Activated naive CD4-positive, alpha-beta T cell treated with Interleukin-2 at 50 U/mL for 16 hours (primary cell): ENCODE measurements around the gene FRMPD4.

Source experiments
- DNase-seq: peaks from one replicate; pipeline ENCODE4 v3.0.0-alpha.2; 2020

Gene FRMPD4

DNA sequence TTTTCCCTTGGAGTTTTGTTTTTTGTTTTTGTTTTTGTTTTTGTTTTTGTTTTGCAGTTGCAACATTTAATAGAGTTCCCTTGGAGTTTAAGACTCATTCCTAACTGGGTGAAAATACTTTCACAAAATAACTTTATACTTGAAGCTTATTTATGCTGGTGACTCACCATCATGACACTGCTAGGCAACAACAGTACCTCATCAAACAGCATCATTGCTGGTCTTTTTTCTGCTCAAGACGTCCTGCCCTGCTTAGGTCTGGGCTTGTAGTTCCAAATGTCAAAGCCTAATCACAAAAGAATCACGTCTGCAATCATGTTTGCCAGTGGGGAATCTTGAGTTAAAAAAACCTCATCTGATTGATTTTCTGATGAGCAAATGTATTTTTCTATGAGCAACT is 547.3 kb downstream of the FRMPD4 start:
- no peak for DNase-seq

DNA sequence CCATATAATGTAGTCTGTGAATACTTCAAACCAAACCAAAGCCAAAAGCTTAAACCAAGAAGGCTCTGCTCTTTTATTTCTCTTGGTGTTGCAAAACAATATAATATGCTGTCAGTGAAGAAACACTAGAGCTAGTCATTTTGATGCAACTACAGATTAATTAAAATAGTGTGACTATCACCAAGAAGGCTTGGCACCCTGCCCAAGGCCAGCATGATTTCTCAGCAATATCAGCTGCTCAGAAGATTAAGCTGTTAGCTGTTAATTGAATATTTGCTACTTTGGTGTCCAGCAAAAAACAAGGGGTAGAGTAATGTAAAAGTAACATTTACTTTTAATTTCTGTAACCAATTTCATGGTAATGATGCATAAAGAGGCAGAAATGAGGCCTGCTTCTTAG is 548.1 kb downstream of the FRMPD4 start:
- DNase-seq = no peak

- DNase-seq = no peak
Measured at GRCh38 chrX:12690646-12691045, 552.4 kb downstream of the FRMPD4 start.

DNA sequence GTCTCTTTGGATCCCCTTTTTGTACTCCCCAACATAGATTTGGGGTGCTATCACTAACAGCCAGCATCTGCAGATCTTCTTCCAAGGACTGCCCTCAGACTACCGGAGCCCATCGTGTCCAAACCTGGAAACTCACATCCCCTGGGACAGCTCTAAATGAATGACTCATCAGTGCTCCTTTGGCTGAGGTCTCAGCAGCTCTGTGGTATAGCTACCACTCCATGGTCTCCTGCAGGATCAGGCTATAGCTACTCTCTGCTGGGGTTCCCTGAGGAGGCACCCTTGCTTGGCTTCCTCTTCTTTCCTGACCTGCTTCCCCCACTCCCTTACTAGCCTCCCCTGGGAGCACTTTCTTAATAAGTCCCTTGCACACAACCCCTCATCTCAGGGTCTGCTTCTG is 555.5 kb downstream of the FRMPD4 start:
- DNase-seq = no peak

DNA sequence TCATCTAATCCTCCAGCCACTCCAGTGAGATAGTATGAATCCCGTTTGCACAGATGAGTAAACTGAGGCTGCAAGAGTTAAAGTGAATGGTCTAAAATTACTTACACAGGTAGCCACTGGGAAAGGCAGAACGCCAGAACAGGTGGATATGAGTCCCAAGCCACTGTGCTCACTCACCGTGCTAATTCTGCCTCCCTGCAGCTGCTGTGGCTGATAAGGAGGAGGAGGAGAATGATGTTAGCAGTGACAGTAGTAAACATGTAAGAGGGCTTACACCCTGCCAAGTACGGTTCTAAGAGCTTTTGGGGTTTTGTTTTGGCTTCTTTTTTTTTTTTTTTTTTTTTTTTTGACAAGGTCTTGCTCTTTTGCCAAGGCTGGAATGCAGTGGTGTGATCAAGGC is 562.5 kb downstream of the FRMPD4 start:
- DNase-seq = no peak

- DNase-seq = no peak
Measured at GRCh38 chrX:12701628-12702027, 563.4 kb downstream of the FRMPD4 start.

GRCh38 chrX:12702509-12703091 is 564.3 kb downstream of the FRMPD4 start:
- DNase-seq = no peak

- DNase-seq = no peak
Measured at GRCh38 chrX:12704706-12705105, 566.4 kb downstream of the FRMPD4 start.

GRCh38 chrX:12709047-12709446 is 570.8 kb downstream of the FRMPD4 start:
- no peak for DNase-seq

DNA sequence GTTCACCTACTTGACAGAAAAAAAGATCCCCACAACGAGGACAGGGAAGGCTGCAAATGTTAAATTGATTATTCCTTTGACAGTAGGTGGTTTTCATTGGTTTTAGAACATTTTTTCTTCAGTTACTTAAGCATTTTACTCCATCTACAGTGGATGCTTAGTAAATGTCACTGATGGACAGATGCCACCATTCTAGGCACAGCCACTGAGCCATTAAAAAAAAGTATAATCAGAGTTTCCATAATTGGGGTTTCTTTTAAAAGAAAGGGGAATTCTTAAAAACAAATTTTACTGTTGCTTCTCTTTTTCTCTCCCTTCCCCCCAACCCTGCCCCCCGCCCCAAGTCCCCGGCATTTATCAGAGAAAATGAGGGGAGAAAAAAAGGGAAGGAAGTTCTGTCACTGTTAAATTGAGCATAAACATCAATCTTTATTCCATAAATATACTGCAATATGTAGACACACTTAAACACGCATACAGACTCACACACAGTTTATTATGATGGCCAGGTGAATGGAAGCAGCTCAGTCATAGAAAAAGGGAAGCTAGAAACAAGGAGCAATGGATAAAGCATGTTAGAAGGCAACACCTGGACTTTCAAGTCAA is 573.3 kb downstream of the FRMPD4 start:
- no peak for DNase-seq

- DNase-seq = no peak
Measured at GRCh38 chrX:12716574-12716973, 578.3 kb downstream of the FRMPD4 start.

GRCh38 chrX:12719837-12720236 is 581.6 kb downstream of the FRMPD4 start:
- no peak for DNase-seq

DNA sequence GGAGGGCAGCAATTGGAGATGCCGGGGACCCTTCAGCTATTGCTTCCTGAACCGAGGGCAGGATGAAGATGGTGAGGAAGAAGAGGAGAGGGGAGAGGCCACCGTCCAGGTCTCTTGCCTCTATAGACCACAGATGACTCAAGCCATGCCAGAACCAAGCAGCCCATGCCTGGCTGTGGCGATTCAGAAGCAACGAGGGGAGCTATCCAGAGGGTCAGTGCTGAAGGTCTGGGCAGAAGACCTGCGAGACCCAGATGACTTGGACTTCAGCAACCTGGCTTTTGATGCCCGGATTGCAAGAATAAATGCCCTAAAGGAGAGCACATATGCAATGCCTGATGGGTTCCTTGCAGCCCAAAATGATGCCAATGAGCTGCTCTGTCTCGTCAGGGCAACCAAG is 582.8 kb downstream of the FRMPD4 start:
- DNase-seq = no peak

DNA sequence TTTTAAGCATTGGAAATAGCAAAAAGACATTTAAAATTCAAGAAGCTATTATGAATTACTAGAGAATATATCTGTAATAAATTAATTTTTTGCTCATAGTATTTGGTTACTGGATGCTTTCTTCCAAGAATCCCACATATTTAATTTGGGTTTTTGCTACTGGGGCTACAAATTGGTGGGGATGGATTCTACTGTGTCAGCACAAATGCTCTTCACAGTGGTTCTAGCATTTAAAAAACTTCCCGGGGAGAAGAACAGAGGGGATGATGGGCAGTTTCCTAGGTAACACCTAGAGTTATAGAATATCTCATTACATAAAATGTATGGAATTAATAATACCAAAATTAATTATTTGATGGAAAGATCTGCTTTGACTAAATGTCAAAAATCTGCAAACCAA is 584.0 kb downstream of the FRMPD4 start:
- no peak for DNase-seq

GRCh38 chrX:12741416-12741815 is 603.1 kb downstream of the FRMPD4 start:
- DNase-seq = no peak

GRCh38 chrX:12747433-12747832 is 609.2 kb downstream of the FRMPD4 start:
- DNase-seq = no peak

DNA sequence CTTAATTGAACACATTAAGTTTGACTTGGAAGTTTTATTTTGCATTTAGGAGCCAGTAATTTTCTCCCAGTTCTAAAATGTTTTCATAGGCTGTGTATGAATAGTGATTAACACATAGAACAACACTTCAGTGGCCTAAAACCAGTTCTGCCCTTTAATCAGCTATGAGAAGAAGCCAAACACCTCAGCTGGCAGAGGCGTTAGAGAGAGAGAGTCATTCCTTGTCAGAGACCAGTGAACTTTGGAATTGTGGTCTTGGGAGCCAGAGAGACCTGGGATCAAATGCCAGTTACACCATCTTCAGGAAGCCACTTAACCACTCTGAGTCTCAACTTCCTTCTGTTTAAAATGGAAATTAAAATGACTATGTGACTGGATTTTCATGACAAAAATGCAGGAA is 613.6 kb downstream of the FRMPD4 start:
- DNase-seq = no peak

- no peak for DNase-seq
Measured at GRCh38 chrX:12753366-12753765, 615.1 kb downstream of the FRMPD4 start.

DNA sequence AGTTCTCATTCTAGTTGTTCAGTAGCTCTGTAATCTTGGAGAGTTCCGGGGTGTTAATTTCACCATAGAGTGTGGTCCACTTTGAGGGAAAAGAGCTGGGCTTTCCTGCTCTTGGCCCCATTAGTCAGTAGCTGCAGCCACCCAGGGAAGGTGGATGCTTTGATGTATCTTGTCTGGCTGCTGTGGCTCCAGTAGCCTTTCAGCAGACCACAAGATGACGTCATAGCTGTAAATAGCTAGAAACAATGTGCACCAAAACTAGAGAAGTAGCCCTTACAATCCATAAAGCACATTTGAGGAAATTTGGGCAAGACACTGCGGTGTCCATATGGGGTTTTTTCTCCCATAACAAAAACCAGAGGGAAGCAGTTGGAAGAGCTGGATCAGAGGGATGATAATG is 620.0 kb downstream of the FRMPD4 start:
- no peak for DNase-seq

DNA sequence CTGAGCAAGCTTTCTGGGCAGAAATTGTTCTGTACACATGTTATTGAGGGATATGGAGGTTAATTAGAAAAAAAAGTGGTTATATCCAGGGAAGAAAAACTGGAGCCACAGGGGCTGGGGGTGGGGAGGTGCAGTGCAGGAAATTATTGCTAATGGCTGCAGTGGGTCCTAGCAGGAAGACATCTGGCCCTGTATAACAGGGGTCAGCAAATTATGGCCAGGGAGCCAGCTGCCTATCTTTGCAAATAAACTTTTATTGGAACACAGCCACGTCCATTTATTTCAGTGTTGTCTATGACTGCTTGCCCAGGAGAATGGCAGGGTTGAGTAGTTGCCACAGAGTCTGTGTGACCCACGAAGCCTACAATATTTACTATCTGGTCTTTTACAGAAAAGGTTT is 629.6 kb downstream of the FRMPD4 start:
- DNase-seq = no peak

DNA sequence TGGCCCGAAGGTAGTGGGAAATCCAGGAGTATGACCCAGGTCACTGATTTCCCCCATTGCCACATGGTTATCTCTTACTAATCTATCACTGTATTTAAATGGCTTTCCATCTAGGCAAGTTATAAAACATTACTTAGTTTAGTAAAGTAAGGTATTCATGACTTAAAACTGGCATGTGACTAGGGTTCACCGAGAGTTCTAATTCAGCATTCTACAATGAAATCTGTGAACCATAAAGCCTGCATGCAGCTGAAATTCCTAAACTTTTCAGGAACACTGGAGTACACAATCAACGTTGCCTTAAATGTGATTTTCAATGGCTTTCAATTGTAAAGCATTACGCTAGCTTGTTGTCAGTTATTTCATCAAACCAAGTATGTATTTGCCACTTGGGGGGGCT is 630.2 kb downstream of the FRMPD4 start:
- no peak for DNase-seq

DNA sequence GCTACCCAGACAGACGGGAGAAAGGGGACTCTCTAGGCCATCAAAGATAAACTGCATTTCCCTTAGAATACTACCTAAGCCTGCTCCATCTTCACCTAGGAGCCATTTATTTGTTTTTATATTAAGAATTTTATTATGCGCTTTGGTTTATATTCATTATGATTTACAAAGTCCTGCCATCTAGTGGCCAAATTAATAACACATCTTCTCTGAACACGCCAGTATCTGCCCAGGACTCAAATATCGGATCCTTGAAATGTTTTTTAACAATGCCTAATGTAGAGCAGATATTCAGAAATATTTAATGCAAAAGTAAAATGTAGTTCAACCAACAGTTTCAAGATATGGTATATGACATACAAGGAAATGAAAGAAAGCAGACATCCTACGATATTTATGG is 632.2 kb downstream of the FRMPD4 start:
- DNase-seq = no peak

GRCh38 chrX:12771445-12772069 is 633.3 kb downstream of the FRMPD4 start:
- peak; percentile 68 for DNase-seq
